GM12878 (cell line): ENCODE data around the gene REV1. TPM values are rescaled to one million over a fixed set of nuclear protein-coding genes. Genes with fewer than 3 reads are reported as not detected.
"Not testable (repeated sequence)": the region's sequence is repeated elsewhere in the genome, so short reads cannot be mapped to it uniquely, and the experiment has no call there.

Experiments used
- ATAC-seq: fragments of 200-7000 bp; cut with Tn5 transposase; 3 replicates; pipeline ENCODE4 v1.9.1; 2020; ENCODE audit warnings: mild to moderate bottlenecking, moderate library complexity
- BruUV-seq: library from RNA; stranded (reverse); fragments of 400-500 nt; replicated peaks from 2 replicates; lab custom pipeline; 2021; lab: Mats Ljungman, UMichigan
- CTCF ChIA-PET: fragments of 300-600 bp; sonication (Branson Sonifier 250); formaldehyde crosslinking; extraction: SDS; loops from one replicate; lab custom pipeline; 2021; ENCODE audit warnings: inconsistent platforms; lab: Yijun Ruan, JAX
- POLR2A ChIA-PET: fragments of 350-600 bp; formaldehyde crosslinking; extraction: SDS; loops from one replicate; lab custom pipeline; 2021; ENCODE audit warnings: inconsistent platforms; lab: Charles Lee
- RAD21 ChIA-PET: fragments of 300-600 bp; sonication (Branson Sonifier 250); formaldehyde crosslinking; loops from one replicate; lab custom pipeline; 2023; ENCODE audit warnings: antibody characterized with exemption; ENCODE audit not compliant: unreplicated experiment; lab: Charles Lee
- SMC1A ChIA-PET: fragments of 300-600 bp; sonication (Branson Sonifier 250); formaldehyde crosslinking; loops from one replicate; lab custom pipeline; 2023; ENCODE audit not compliant: unreplicated experiment, uncharacterized antibody; lab: Charles Lee
- DNase-seq: peaks from one replicate; pipeline ENCODE4 v3.0.0-alpha.2; 2011; ENCODE audit warnings: low read depth, low spot score
- FAIRE-seq: peaks from 3 replicates; lab custom pipeline; 2011; peaks lifted over from hg19 to GRCh38; lab: Jason Lieb, UNC
- H2AFZ ChIP-seq: 2 replicates; pipeline ENCODE4 v1.6.0; 2011; ENCODE audit warnings: low read depth, low read length, control low read depth; ENCODE audit not compliant: control insufficient read depth
- H3K27ac ChIP-seq: 2 replicates; pipeline ENCODE4 v1.5.1; 2011; ENCODE audit warnings: control low read depth; ENCODE audit not compliant: control insufficient read depth, insufficient read depth
- H3K27me3 ChIP-seq, 2 experiments: replicated peaks in 1 of 2; 2 replicates each; pipeline versions ENCODE4 v1.6.0 to v1.6.1; 2011; ENCODE audit warnings: low read length in 1 of 2; ENCODE audit not compliant: control insufficient read depth in 2 of 2, insufficient read depth in 2 of 2
- H3K36me3 ChIP-seq, 2 experiments: 2 replicates each; pipeline ENCODE4 v1.5.1; 2011; ENCODE audit warnings: low read length in 1 of 2; ENCODE audit not compliant: control insufficient read depth in 2 of 2, insufficient read depth in 2 of 2
- H3K4me1 ChIP-seq: 2 replicates; pipeline ENCODE4 v1.6.1; 2011; ENCODE audit warnings: mild to moderate bottlenecking, low read length, moderate library complexity, mixed read lengths; ENCODE audit not compliant: control insufficient read depth, insufficient read depth
- H3K4me2 ChIP-seq: 2 replicates; pipeline ENCODE4 v1.6.0; 2011; ENCODE audit warnings: control low read depth; ENCODE audit not compliant: control insufficient read depth, insufficient read depth
- H3K4me3 ChIP-seq: fragments of 200-600 bp; sonication (generic); 2 replicates; pipeline ENCODE4 v1.5.1; 2016
- H3K79me2 ChIP-seq: 2 replicates; pipeline ENCODE4 v1.6.0; 2011; ENCODE audit warnings: low read length; ENCODE audit not compliant: control insufficient read depth, insufficient read depth
- H3K9ac ChIP-seq: 2 replicates; pipeline ENCODE4 v1.8.0; 2011; ENCODE audit warnings: low read length, control low read depth, mixed read lengths; ENCODE audit not compliant: control insufficient read depth, insufficient read depth
- H3K9me3 ChIP-seq: replicated peaks from 3 replicates; pipeline ENCODE4 v1.5.1; 2011; ENCODE audit warnings: mild to moderate bottlenecking, low read length; ENCODE audit not compliant: control insufficient read depth, insufficient read depth
- H4K20me1 ChIP-seq: 2 replicates; pipeline ENCODE4 v1.6.0; 2011; ENCODE audit not compliant: control insufficient read depth, insufficient read depth
- FOS ChIP-seq: IDR thresholded peaks from 3 replicates; pipeline ENCODE4 v1.6.1; 2011; ENCODE audit warnings: borderline replicate concordance; ENCODE audit not compliant: insufficient read length; ENCODE audit errors: extremely low read depth
- NFYB ChIP-seq: IDR thresholded peaks from 2 replicates; pipeline ENCODE4 v1.6.1; 2011; ENCODE audit warnings: low read depth, mild to moderate bottlenecking, low read length, improper control_type of control experiment, moderate library complexity; ENCODE audit not compliant: insufficient read depth
- WGBS: methylation state at CpG from one replicate; pipeline ENCODE4 v1.1.6; 2016; ENCODE audit warnings: low lambda C conversion rate; ENCODE audit not compliant: insufficient replicate concordance, insufficient coverage; ENCODE audit errors: missing lambda C conversion rate; 5-methylcytosine and 5-hydroxymethylcytosine counted together
- in situ Hi-C: fragments of 300-500 bp; cut with MboI; formaldehyde crosslinking; loops from 9 replicates; pipeline ENCODE4 v1.14.3; 2018; ENCODE audit warnings: mixed read lengths
- intact Hi-C: fragments of 100-400 bp; cut with micrococcal nuclease; formaldehyde crosslinking; loops from one replicate; pipeline ENCODE4 v1.14.2; 2022; ENCODE audit not compliant: unreplicated experiment
- polyA plus RNA-seq, 11 experiments: library from polyadenylated mRNA; depleted of rRNA in 4 of 11; unstranded in 6 of 11; stranded (reverse) in 5 of 11; fragments of >200 nt; fragmentation: Nextera tagmentation in 4 of 11; fragmentation: Illumina TruSeq in 1 of 11; extraction: Ambion mirVana in 4 of 11; extraction: Trizol in 1 of 11; gene quantifications; 1 replicate in 1 of 11; 2 replicates in 10 of 11; pipeline versions ENCODE4 v1.2.1 to v1.2.3, GENCODE V29; 2011 to 2016; ENCODE audit warnings: inconsistent platforms in 2 of 11, missing spikeins in 2 of 11, low read depth in 1 of 11
- total RNA-seq, 4 experiments: library from RNA; depleted of rRNA in 3 of 4; stranded (reverse); fragments of >200 nt in 3 of 4; fragmentation: Illumina TruSeq in 1 of 4; extraction: Trizol in 1 of 4; gene quantifications; 2 replicates each; pipeline versions ENCODE4 v1.2.1 to v1.2.3, GENCODE V29; 2013 to 2021

The REV1 gene
- total and polyA plus RNA-seq, 10 of the 15 experiments (the other 5 are each of a cell fraction or from before 2014, with no cell fraction given) = 11.3 to 46.8 (median 29.0) TPM

- CTCF ChIA-PET = no interaction called here
- SMC1A ChIA-PET = interaction anchor here (0.9 to 2.4 kb wide), 3 partner anchors 11 to 23 kb away, joined by 3 to 7 read pairs (median 5); no protein-coding TSS in a partner anchor
- ATAC-seq (no peak), DNase-seq (no peak), FAIRE-seq (no peak)
- no peaks in the 10 kb centered on the region for H3K27me3 ChIP-seq
- 83% methylated on average over 4 of the region's 4 CpGs for WGBS
- H3K27ac ChIP-seq = no peak overlapping the region
- no peak overlapping the region for H3K4me3 ChIP-seq
- H3K9ac ChIP-seq = no peak overlapping the region
- H3K4me1 ChIP-seq = 0 out of 2 replicates have a peak, but pooled peaks cover 4% of the 10 kb centered on the region
- RAD21 ChIA-PET = no interaction called here
- no peak overlapping the region for H2AFZ ChIP-seq
- peaks cover 3 to 23% of the 10 kb centered on the region in 2 experiments for H3K36me3 ChIP-seq
- H3K9me3 ChIP-seq = no peaks in the 10 kb centered on the region
- H4K20me1 ChIP-seq = no peaks in the 10 kb centered on the region
- in situ Hi-C loops = no loop called here
- no peak overlapping the region for H3K4me2 ChIP-seq
- BruUV-seq = no TSS peak
- intact Hi-C loops = no loop called here
- TF ChIP-seq FOS (no peak), NFYB (no peak)
- no peaks in the 10 kb centered on the region for H3K79me2 ChIP-seq
- POLR2A ChIA-PET = no interaction called here
These were observed 116.7 kb downstream of the REV1 start for GRCh38 chr2:99373144-99373543.

- H3K4me2 ChIP-seq, FAIRE-seq, H3K4me3 ChIP-seq, CTCF ChIA-PET, ATAC-seq, H3K4me1 ChIP-seq, H4K20me1 ChIP-seq, RAD21 ChIA-PET, SMC1A ChIA-PET, H3K79me2 ChIP-seq, H3K27me3 ChIP-seq, H3K9ac ChIP-seq, POLR2A ChIA-PET, DNase-seq, BruUV-seq, H3K9me3 ChIP-seq, intact Hi-C loops, H2AFZ ChIP-seq, in situ Hi-C loops, H3K27ac ChIP-seq: not testable (repeated sequence)
- H3K36me3 ChIP-seq = peaks cover 5 to 40% of the 10 kb centered on the region in 2 experiments
- 100% methylated on average over 5 of the region's 5 CpGs for WGBS
These were observed 121.0 kb downstream of the REV1 start for GRCh38 chr2:99368854-99369253.
